Right cardiac atrium (tissue), 5 donors: ENCODE data around the gene DSCAML1. TPM values are rescaled to one million over a fixed set of nuclear protein-coding genes. Genes with fewer than 3 reads are reported as not detected.

Source experiments
- ATAC-seq, 2 donors: fragments of 200-7000 bp; cut with Tn5 transposase; one replicate each; pipeline versions ENCODE4 v1.8.0 to v1.9.1; 2020; ENCODE audit warnings: moderate library complexity in 2 of 2, mild to moderate bottlenecking in 1 of 2
- DNase-seq, 3 donors: peaks; one replicate each; pipeline ENCODE4 v3.0.0-alpha.2; 2020
- H3K27ac ChIP-seq: one replicate; pipeline ENCODE4 v1.5.1; 2013; ENCODE audit warnings: mild to moderate bottlenecking, low read length, control low read depth, moderate library complexity
- H3K27me3 ChIP-seq: one replicate; pipeline ENCODE4 v1.6.1; 2013; ENCODE audit not compliant: control insufficient read depth, insufficient read depth
- H3K4me1 ChIP-seq: one replicate; pipeline ENCODE4 v1.6.1; 2013; ENCODE audit warnings: low read length; ENCODE audit not compliant: control insufficient read depth, insufficient read depth
- H3K4me3 ChIP-seq: one replicate; pipeline ENCODE4 v1.5.1; 2013; ENCODE audit warnings: low read length, control low read depth
- H3K9me3 ChIP-seq: one replicate; pipeline ENCODE4 v1.6.1; 2013; ENCODE audit warnings: low read length; ENCODE audit not compliant: control insufficient read depth
- WGBS: extraction: QIAGEN DNeasy Blood & Tissue Kit; methylation state at CpG from one replicate; pipeline ENCODE4 v1.1.7; 2013; 5-methylcytosine and 5-hydroxymethylcytosine counted together
- intact Hi-C, 4 donors: fragments of 100-400 bp; cut with DNase I; formaldehyde crosslinking; loops; one replicate each; pipeline versions ENCODE4 v1.11.0 to v1.14.0; 2022 to 2023
- polyA plus RNA-seq: library from polyadenylated mRNA; stranded (reverse); fragments of 200-250 nt; gene quantifications from one replicate; pipeline ENCODE4 v1.2.3, GENCODE V29; 2013
- total RNA-seq, 4 donors: library from RNA; stranded (reverse); fragmentation: NEBNext Ultra II Directional; extraction: Animal tissue kit (Norgen Biotek cat#: 25700); gene quantifications; one replicate each; pipeline ENCODE4 v1.2.1, GENCODE V29; 2021
- donor health status: healthy with polysubstance abuse.
- donor health status: DM: no; HTN: yes; CAD: no.
- donor health status: DM: no; HTN: no; CAD: no.
- donor health status: DM: no; HTN: yes; CAD: no; lungs with severe emphysema.
- donor health status: DM: yes; HTN: yes; CAD: no.

Gene DSCAML1
- total and polyA plus RNA-seq, 5 donors: 0.45 to 1.4 (median 0.96) TPM

- 92% methylated on average over 24 of the region's 24 CpGs for WGBS
- no peak for DNase-seq
- no peak overlapping the region for H3K27ac ChIP-seq
- intact Hi-C loops: no loop called here
- no peaks in the 10 kb centered on the region for H3K9me3 ChIP-seq
- no peaks in the 10 kb centered on the region for H3K4me1 ChIP-seq
- H3K27me3 ChIP-seq: no peaks in the 10 kb centered on the region
- no peak overlapping the region for H3K4me3 ChIP-seq
- ATAC-seq: no peak
Measured at GRCh38 chr11:117524468-117525183, 272.4 kb downstream of the DSCAML1 start.

- intact Hi-C loops: no loop called here
- Histone ChIP-seq H3K4me3 (no peak overlapping the region), H3K27me3 (no peaks in the 10 kb centered on the region), H3K9me3 (no peaks in the 10 kb centered on the region), H3K27ac (no peak overlapping the region), H3K4me1 (no peaks in the 10 kb centered on the region)
- DNase-seq (no peak), ATAC-seq (no peak)
- 75% methylated on average over 3 of the region's 3 CpGs for WGBS
Measured at GRCh38 chr11:117523680-117524079, 273.3 kb downstream of the DSCAML1 start.

GRCh38 chr11:117521974-117522373 is 275.0 kb downstream of the DSCAML1 start:
- DNase-seq (no peak), ATAC-seq (no peak)
- intact Hi-C loops: no loop called here
- Histone ChIP-seq H3K4me1 (no peaks in the 10 kb centered on the region), H3K4me3 (no peak overlapping the region), H3K9me3 (no peaks in the 10 kb centered on the region), H3K27me3 (no peaks in the 10 kb centered on the region), H3K27ac (no peak overlapping the region)
- 94% methylated on average over 4 of the region's 4 CpGs for WGBS

DNA sequence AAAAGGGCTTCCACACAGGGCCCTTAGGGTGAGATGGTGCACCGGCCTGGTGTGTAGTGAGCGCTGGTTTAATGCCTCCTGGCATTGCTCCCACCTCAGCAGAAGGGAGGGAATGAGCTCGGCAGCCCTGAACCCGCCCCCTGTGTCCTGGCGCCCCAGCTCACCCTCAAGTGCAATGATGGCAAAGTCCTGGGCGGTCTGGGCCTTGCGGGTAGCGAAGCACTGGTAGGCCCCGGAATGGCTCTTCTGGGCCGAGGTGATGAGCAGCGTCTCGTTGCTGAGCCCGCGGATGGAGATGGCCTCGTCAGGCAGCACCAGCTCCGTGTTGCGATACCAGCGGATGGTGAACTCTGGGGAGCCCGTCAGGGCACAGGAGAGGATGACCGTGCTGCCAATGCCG is 276.1 kb downstream of the DSCAML1 start:
- DNase-seq (no peak), ATAC-seq (no peak)
- H3K9me3 ChIP-seq: no peaks in the 10 kb centered on the region
- no peak overlapping the region for H3K27ac ChIP-seq
- no peaks in the 10 kb centered on the region for H3K27me3 ChIP-seq
- no peak overlapping the region for H3K4me3 ChIP-seq
- H3K4me1 ChIP-seq: no peaks in the 10 kb centered on the region
- 93% methylated on average over 21 of the region's 21 CpGs for WGBS
- intact Hi-C loops: no loop called here

DNA sequence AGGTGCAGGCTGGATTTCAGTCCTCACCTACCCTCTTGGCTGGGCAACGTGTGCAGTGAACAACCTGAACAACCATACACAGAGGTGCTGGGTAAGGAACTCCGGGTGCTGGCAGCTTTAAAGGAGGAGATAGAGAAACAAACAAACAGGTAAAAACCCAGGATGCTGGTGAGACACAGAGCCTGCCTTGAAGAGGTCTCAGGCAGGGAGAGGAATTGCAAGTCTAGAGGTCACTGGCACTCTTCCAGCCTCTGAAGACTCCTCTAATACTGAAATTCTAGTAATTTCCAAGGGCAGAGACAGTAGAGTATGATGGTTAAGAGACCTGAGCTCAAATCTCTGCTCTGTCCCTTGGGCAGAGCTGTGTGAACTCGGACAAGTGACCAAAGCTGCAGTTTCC is 276.8 kb downstream of the DSCAML1 start:
- H3K9me3 ChIP-seq: no peaks in the 10 kb centered on the region
- intact Hi-C loops: no loop called here
- no peak for ATAC-seq
- WGBS: 86% methylated on average over 3 of the region's 3 CpGs
- no peak for DNase-seq
- no peaks in the 10 kb centered on the region for H3K27me3 ChIP-seq
- no peaks in the 10 kb centered on the region for H3K4me1 ChIP-seq
- no peak overlapping the region for H3K4me3 ChIP-seq
- H3K27ac ChIP-seq: no peak overlapping the region

DNA sequence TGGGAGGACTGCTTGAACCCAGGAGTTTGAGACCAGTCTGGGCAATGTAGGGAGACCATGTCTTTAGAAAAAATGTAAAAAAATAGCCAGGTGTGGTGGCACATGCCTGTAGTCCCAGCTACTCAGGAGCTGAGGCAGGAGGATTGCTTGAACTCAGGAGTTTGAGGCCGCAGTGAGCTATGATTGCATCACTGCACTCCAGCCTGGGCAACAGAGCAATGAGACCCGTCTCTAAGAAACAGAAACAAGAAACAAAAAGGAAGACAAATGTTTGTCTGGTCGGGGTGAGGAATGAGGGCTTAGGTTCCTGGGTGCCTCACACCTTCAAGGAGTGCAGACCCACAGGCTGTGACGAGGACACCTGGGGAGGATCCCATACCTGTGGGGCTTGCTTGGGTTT is 277.4 kb downstream of the DSCAML1 start:
- DNase-seq: no peak
- intact Hi-C loops: no loop called here
- H3K4me1 ChIP-seq: no peaks in the 10 kb centered on the region
- H3K9me3 ChIP-seq: no peaks in the 10 kb centered on the region
- ATAC-seq: no peak
- no peak overlapping the region for H3K27ac ChIP-seq
- no peaks in the 10 kb centered on the region for H3K27me3 ChIP-seq
- H3K4me3 ChIP-seq: no peak overlapping the region
- WGBS: 81% methylated on average over 4 of the region's 4 CpGs

DNA sequence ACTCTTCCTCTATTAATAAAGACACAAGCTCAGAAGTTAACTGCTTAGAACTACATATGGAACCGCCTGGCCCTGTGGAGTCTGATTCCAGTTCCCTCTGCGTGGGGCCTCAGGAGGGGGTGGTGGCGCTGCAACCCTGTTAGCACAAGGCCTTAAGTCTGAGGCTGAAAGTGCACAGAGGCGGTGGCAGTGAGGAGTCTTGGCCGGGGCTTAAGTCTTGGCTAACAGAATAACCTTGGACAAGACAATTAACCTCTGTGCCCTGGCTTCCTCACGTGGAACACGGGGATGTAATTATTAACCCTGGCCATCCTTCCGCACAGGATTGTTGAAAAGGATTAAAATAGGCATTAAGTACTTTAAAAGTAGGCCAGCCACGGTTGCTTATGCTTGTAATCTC is 277.8 kb downstream of the DSCAML1 start:
- ATAC-seq (no peak), DNase-seq (no peak)
- intact Hi-C loops: no loop called here
- Histone ChIP-seq H3K4me1 (no peaks in the 10 kb centered on the region), H3K27me3 (no peaks in the 10 kb centered on the region), H3K9me3 (no peaks in the 10 kb centered on the region), H3K4me3 (no peak overlapping the region), H3K27ac (no peak overlapping the region)
- WGBS: 64% methylated on average over 9 of the region's 9 CpGs

DNA sequence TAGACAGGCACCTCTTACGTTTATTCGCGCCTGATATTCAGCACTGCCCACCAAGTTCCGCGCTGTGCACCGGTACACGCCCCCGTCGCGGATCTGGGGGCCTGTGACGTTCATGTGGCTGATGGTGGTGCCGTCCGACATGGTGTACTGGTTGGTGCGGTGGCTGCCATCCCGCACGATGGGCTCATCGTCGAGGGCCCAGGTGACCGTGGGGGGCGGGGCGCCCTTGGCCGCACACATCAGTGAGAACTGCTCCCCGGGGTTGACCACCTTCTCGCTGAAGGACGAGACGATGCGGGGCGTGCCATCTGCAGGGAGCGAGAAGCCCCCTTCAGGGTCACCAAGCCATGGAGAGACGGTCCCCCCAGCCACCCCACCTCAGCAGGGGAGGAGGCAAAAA is 278.6 kb downstream of the DSCAML1 start:
- WGBS: 95% methylated on average over 30 of the region's 30 CpGs
- Histone ChIP-seq H3K4me3 (no peak overlapping the region), H3K4me1 (no peaks in the 10 kb centered on the region), H3K27me3 (no peaks in the 10 kb centered on the region), H3K27ac (no peak overlapping the region), H3K9me3 (no peaks in the 10 kb centered on the region)
- intact Hi-C loops: no loop called here
- no peak for DNase-seq
- ATAC-seq: no peak

GRCh38 chr11:117517097-117517496 is 279.9 kb downstream of the DSCAML1 start:
- DNase-seq: no peak
- H3K9me3 ChIP-seq: no peaks in the 10 kb centered on the region
- H3K4me3 ChIP-seq: no peak overlapping the region
- intact Hi-C loops: no loop called here
- no peak for ATAC-seq
- no peaks in the 10 kb centered on the region for H3K4me1 ChIP-seq
- WGBS: 83% methylated on average over 4 of the region's 4 CpGs
- H3K27ac ChIP-seq: no peak overlapping the region
- no peaks in the 10 kb centered on the region for H3K27me3 ChIP-seq

GRCh38 chr11:117515892-117516787 is 280.9 kb downstream of the DSCAML1 start:
- WGBS: 92% methylated on average over 21 of the region's 21 CpGs
- no peak for ATAC-seq

GRCh38 chr11:117514256-117514655 is 282.8 kb downstream of the DSCAML1 start:
- H3K4me1 ChIP-seq: no peaks in the 10 kb centered on the region
- intact Hi-C loops: no loop called here

More at GRCh38 chr11:117515892-117516787, 280.9 kb downstream of the DSCAML1 start:
- Histone ChIP-seq H3K27me3 (no peaks in the 10 kb centered on the region), H3K9me3 (no peaks in the 10 kb centered on the region), H3K4me1 (no peaks in the 10 kb centered on the region), H3K4me3 (no peak overlapping the region), H3K27ac (no peak overlapping the region)
- DNase-seq: no peak
- intact Hi-C loops: no loop called here

More at GRCh38 chr11:117514256-117514655, 282.8 kb downstream of the DSCAML1 start:
- no peak for ATAC-seq
- no peak overlapping the region for H3K4me3 ChIP-seq
- no peaks in the 10 kb centered on the region for H3K9me3 ChIP-seq
- no peaks in the 10 kb centered on the region for H3K27me3 ChIP-seq
- WGBS: 79% methylated on average over 4 of the region's 4 CpGs
- H3K27ac ChIP-seq: no peak overlapping the region
- DNase-seq: no peak
